ENCODE measurements around the gene EFEMP2.

The EFEMP2 gene

DNA sequence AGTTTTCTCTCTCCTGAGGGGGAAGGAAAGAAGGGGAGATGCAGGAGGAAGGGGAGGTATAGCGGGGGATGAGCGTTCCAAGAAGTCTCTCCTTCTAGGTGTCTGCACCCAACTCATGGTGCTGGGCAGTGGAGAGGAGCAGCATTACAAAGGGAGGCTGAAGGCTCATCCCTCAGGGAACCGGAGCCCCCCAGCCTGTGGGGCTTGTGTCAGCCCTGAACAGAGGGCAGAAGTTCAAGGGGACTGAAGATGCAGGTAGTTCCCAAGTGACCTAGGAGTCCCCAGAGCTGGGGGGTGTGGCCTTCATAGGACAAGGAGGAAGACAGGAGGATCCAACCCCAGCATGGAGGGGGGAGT, 44.5 kb upstream of the EFEMP2 start:
- Histone ChIP-seq H3K4me3 (ENCODE audit: low read depth in 1 of 2, low read length in 2 of 2) (peak overlapping the region in 1 of 2 donors; percentile 94), H3K9ac (ENCODE audit: low read depth in 1 of 2, low read length in 2 of 2) (peak overlapping the region in 1 of 2 donors; percentile 4), H3K4me1 (ENCODE audit: control insufficient read depth in 1 of 2, insufficient read depth in 2 of 2, low read length in 2 of 2) (peaks cover 38 to 48% of the 10 kb centered on the region in 2 donors), H3K27ac (ENCODE audit: low read depth, low read length) (no peak overlapping the region), H3K27me3 (ENCODE audit: control insufficient read depth in 1 of 2, insufficient read depth in 2 of 2, low read length in 2 of 2) (no peaks in the 10 kb centered on the region), H3K36me3 (ENCODE audit: control insufficient read depth in 1 of 2, insufficient read depth in 2 of 2, low read length in 2 of 2) (peaks cover 0 to 3% of the 10 kb centered on the region in 2 donors), H3K9me3 (ENCODE audit: control insufficient read depth in 1 of 2, low read length in 2 of 2) (no peaks in the 10 kb centered on the region)

DNA sequence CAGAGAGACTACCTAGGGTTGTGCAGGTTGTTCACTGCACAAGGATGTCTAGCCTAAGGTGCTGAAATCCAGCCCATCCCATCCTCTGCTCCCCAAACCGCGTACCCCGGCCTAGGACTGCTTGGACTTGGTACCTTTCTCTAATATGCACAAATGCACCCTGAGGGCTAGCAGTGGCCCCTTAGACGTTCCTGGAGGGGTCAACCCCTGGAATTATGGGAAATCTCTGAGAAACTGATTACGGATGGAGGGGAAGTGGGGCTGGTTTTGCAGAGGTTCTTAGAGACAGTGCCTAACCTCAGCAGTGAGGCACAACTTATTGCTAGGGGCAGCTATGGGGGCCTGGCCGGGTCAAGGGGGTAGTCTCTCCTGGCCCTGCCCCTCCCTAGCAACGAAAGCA, 43.8 kb upstream of the EFEMP2 start:
- H3K27me3 ChIP-seq (ENCODE audit: control insufficient read depth in 1 of 2, insufficient read depth in 2 of 2, low read length in 2 of 2) = no peaks in the 10 kb centered on the region
- H3K9ac ChIP-seq (ENCODE audit: low read depth in 1 of 2, low read length in 2 of 2) = peak overlapping the region in 1 of 2 donors; percentile 4
- no peaks in the 10 kb centered on the region for H3K36me3 ChIP-seq (ENCODE audit: control insufficient read depth in 1 of 2, insufficient read depth in 2 of 2, low read length in 2 of 2)
- H3K27ac ChIP-seq (ENCODE audit: low read depth, low read length) = no peak overlapping the region
- H3K4me1 ChIP-seq (ENCODE audit: control insufficient read depth in 1 of 2, insufficient read depth in 2 of 2, low read length in 2 of 2) = peaks cover 42 to 55% of the 10 kb centered on the region in 2 donors
- no peaks in the 10 kb centered on the region for H3K9me3 ChIP-seq (ENCODE audit: control insufficient read depth in 1 of 2, low read length in 2 of 2)
- H3K4me3 ChIP-seq (ENCODE audit: low read depth in 1 of 2, low read length in 2 of 2) = no peak overlapping the region

DNA sequence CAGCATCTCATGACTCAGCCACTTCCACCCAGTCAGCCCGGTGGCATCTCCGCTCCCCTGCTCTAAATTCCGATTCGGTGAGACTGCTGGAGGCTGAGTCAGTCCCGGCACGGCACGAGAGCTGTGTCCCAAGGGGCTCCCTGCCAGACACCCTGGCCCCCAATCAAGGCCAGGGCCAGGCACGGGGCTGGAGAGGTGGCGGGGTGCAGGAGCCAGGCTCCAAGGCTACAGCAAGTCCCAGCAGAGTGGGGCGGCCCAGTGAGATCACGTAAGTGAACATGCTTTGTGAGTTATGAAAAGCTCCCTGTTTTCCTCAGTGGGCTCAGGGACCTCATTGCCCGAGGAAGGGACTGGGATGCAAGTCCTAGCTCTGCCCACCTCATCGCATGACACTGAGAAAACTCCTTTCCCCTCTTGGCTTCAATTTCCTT, 43.2 kb upstream of the EFEMP2 start:
- H3K27ac ChIP-seq (ENCODE audit: low read depth, low read length) = peak overlapping the region; percentile 81
- peak overlapping the region in 1 of 2 donors; percentile 4 for H3K9ac ChIP-seq (ENCODE audit: low read depth in 1 of 2, low read length in 2 of 2)
- H3K9me3 ChIP-seq (ENCODE audit: control insufficient read depth in 1 of 2, low read length in 2 of 2) = no peaks in the 10 kb centered on the region
- no peak overlapping the region for H3K4me3 ChIP-seq (ENCODE audit: low read depth in 1 of 2, low read length in 2 of 2)
- peaks cover 40 to 51% of the 10 kb centered on the region in 2 donors for H3K4me1 ChIP-seq (ENCODE audit: control insufficient read depth in 1 of 2, insufficient read depth in 2 of 2, low read length in 2 of 2)
- no peaks in the 10 kb centered on the region for H3K27me3 ChIP-seq (ENCODE audit: control insufficient read depth in 1 of 2, insufficient read depth in 2 of 2, low read length in 2 of 2)
- no peaks in the 10 kb centered on the region for H3K36me3 ChIP-seq (ENCODE audit: control insufficient read depth in 1 of 2, insufficient read depth in 2 of 2, low read length in 2 of 2)

- Histone ChIP-seq H3K4me1 (ENCODE audit: control insufficient read depth in 1 of 2, insufficient read depth in 2 of 2, low read length in 2 of 2) (peaks cover 34 to 46% of the 10 kb centered on the region in 2 donors), H3K27me3 (ENCODE audit: control insufficient read depth in 1 of 2, insufficient read depth in 2 of 2, low read length in 2 of 2) (no peaks in the 10 kb centered on the region), H3K9me3 (ENCODE audit: control insufficient read depth in 1 of 2, low read length in 2 of 2) (no peaks in the 10 kb centered on the region), H3K27ac (ENCODE audit: low read depth, low read length) (peak overlapping the region; percentile 80), H3K9ac (ENCODE audit: low read depth in 1 of 2, low read length in 2 of 2) (no peak overlapping the region), H3K36me3 (ENCODE audit: control insufficient read depth in 1 of 2, insufficient read depth in 2 of 2, low read length in 2 of 2) (no peaks in the 10 kb centered on the region), H3K4me3 (ENCODE audit: low read depth in 1 of 2, low read length in 2 of 2) (no peak overlapping the region)
Observed at GRCh38 chr11:65915101-65915820, 42.7 kb upstream of the EFEMP2 start.

DNA sequence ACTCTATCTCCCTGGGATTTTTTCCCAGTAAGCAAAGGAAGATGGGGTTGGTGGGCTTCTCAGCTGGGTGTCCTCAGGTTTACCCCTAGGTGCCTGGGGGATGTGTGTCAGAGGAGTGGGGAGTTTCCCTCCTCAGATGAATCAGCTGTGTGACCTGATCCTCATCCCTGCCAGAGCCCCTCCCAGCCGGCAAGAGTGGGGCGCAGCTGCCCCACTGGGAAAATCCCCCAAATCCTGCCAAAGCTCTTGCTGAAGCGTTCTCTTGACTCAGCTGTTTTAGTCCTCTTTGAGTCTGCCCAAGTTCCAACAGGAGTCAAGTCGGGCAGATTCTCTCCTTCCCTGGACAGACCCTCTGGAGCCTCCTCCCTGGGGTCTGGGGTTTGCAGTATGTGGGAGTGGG, 40.2 kb upstream of the EFEMP2 start:
- peaks cover 26 to 41% of the 10 kb centered on the region in 2 donors for H3K4me1 ChIP-seq (ENCODE audit: control insufficient read depth in 1 of 2, insufficient read depth in 2 of 2, low read length in 2 of 2)
- no peak overlapping the region for H3K4me3 ChIP-seq (ENCODE audit: low read depth in 1 of 2, low read length in 2 of 2)
- H3K27ac ChIP-seq (ENCODE audit: low read depth, low read length) = no peak overlapping the region
- no peaks in the 10 kb centered on the region for H3K9me3 ChIP-seq (ENCODE audit: control insufficient read depth in 1 of 2, low read length in 2 of 2)
- no peaks in the 10 kb centered on the region for H3K36me3 ChIP-seq (ENCODE audit: control insufficient read depth in 1 of 2, insufficient read depth in 2 of 2, low read length in 2 of 2)
- H3K9ac ChIP-seq (ENCODE audit: low read depth in 1 of 2, low read length in 2 of 2) = no peak overlapping the region
- no peaks in the 10 kb centered on the region for H3K27me3 ChIP-seq (ENCODE audit: control insufficient read depth in 1 of 2, insufficient read depth in 2 of 2, low read length in 2 of 2)

GRCh38 chr11:65911682-65912568, 39.3 kb upstream of the EFEMP2 start:
- Histone ChIP-seq H3K36me3 (ENCODE audit: control insufficient read depth in 1 of 2, insufficient read depth in 2 of 2, low read length in 2 of 2) (no peaks in the 10 kb centered on the region), H3K9me3 (ENCODE audit: control insufficient read depth in 1 of 2, low read length in 2 of 2) (no peaks in the 10 kb centered on the region), H3K27me3 (ENCODE audit: control insufficient read depth in 1 of 2, insufficient read depth in 2 of 2, low read length in 2 of 2) (no peaks in the 10 kb centered on the region), H3K27ac (ENCODE audit: low read depth, low read length) (no peak overlapping the region), H3K4me1 (ENCODE audit: control insufficient read depth in 1 of 2, insufficient read depth in 2 of 2, low read length in 2 of 2) (peaks cover 18 to 32% of the 10 kb centered on the region in 2 donors), H3K4me3 (ENCODE audit: low read depth in 1 of 2, low read length in 2 of 2) (no peak overlapping the region), H3K9ac (ENCODE audit: low read depth in 1 of 2, low read length in 2 of 2) (no peak overlapping the region)

GRCh38 chr11:65907878-65908277, 35.3 kb upstream of the EFEMP2 start:
- H3K4me1 ChIP-seq (ENCODE audit: control insufficient read depth in 1 of 2, insufficient read depth in 2 of 2, low read length in 2 of 2) = peaks cover 6 to 13% of the 10 kb centered on the region in 2 donors
- H3K27me3 ChIP-seq (ENCODE audit: control insufficient read depth in 1 of 2, insufficient read depth in 2 of 2, low read length in 2 of 2) = no peaks in the 10 kb centered on the region
- H3K27ac ChIP-seq (ENCODE audit: low read depth, low read length) = no peak overlapping the region
- no peak overlapping the region for H3K9ac ChIP-seq (ENCODE audit: low read depth in 1 of 2, low read length in 2 of 2)
- H3K9me3 ChIP-seq (ENCODE audit: control insufficient read depth in 1 of 2, low read length in 2 of 2) = no peaks in the 10 kb centered on the region
- no peaks in the 10 kb centered on the region for H3K36me3 ChIP-seq (ENCODE audit: control insufficient read depth in 1 of 2, insufficient read depth in 2 of 2, low read length in 2 of 2)
- no peak overlapping the region for H3K4me3 ChIP-seq (ENCODE audit: low read depth in 1 of 2, low read length in 2 of 2)

GRCh38 chr11:65906602-65907001, 34.0 kb upstream of the EFEMP2 start:
- Histone ChIP-seq H3K27ac (ENCODE audit: low read depth, low read length) (no peak overlapping the region), H3K36me3 (ENCODE audit: control insufficient read depth in 1 of 2, insufficient read depth in 2 of 2, low read length in 2 of 2) (no peaks in the 10 kb centered on the region), H3K4me3 (ENCODE audit: low read depth in 1 of 2, low read length in 2 of 2) (no peak overlapping the region), H3K4me1 (ENCODE audit: control insufficient read depth in 1 of 2, insufficient read depth in 2 of 2, low read length in 2 of 2) (peaks cover 0 to 6% of the 10 kb centered on the region in 2 donors), H3K9ac (ENCODE audit: low read depth in 1 of 2, low read length in 2 of 2) (no peak overlapping the region), H3K9me3 (ENCODE audit: control insufficient read depth in 1 of 2, low read length in 2 of 2) (no peaks in the 10 kb centered on the region), H3K27me3 (ENCODE audit: control insufficient read depth in 1 of 2, insufficient read depth in 2 of 2, low read length in 2 of 2) (no peaks in the 10 kb centered on the region)

- Histone ChIP-seq H3K27me3 (ENCODE audit: control insufficient read depth in 1 of 2, insufficient read depth in 2 of 2, low read length in 2 of 2) (peaks cover 9 to 11% of the 10 kb centered on the region in 2 donors), H3K9me3 (ENCODE audit: control insufficient read depth in 1 of 2, low read length in 2 of 2) (no peaks in the 10 kb centered on the region), H3K4me3 (ENCODE audit: low read depth in 1 of 2, low read length in 2 of 2) (no peak overlapping the region), H3K36me3 (ENCODE audit: control insufficient read depth in 1 of 2, insufficient read depth in 2 of 2, low read length in 2 of 2) (no peaks in the 10 kb centered on the region), H3K4me1 (ENCODE audit: control insufficient read depth in 1 of 2, insufficient read depth in 2 of 2, low read length in 2 of 2) (peaks cover 4 to 12% of the 10 kb centered on the region in 2 donors), H3K9ac (ENCODE audit: low read depth in 1 of 2, low read length in 2 of 2) (no peak overlapping the region), H3K27ac (ENCODE audit: low read depth, low read length) (no peak overlapping the region)
Observed at GRCh38 chr11:65903715-65904114, 31.1 kb upstream of the EFEMP2 start.

DNA sequence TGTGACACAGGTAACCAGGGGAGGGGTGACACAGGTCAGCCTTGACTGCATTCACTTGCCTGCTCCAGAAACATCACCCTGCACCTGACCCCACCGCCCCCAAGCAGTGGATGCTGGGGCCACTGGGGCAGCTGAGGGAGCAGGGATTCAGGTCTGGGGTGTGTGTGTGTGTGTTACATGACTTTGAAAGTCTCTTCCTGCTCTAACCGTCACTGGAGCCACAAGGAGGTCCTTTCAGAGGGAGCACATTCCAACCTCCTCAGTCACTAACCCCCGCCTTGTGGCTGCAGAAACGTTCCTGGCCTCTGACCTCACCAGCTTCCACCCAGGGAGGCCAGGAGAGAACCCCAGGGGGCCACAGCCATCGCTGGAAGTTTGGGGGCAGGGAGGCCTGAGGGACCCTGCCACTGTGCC, 30.5 kb upstream of the EFEMP2 start:
- no peak overlapping the region for H3K9ac ChIP-seq (ENCODE audit: low read depth in 1 of 2, low read length in 2 of 2)
- peaks cover 9 to 11% of the 10 kb centered on the region in 2 donors for H3K27me3 ChIP-seq (ENCODE audit: control insufficient read depth in 1 of 2, insufficient read depth in 2 of 2, low read length in 2 of 2)
- no peak overlapping the region for H3K4me3 ChIP-seq (ENCODE audit: low read depth in 1 of 2, low read length in 2 of 2)
- no peaks in the 10 kb centered on the region for H3K9me3 ChIP-seq (ENCODE audit: control insufficient read depth in 1 of 2, low read length in 2 of 2)
- H3K4me1 ChIP-seq (ENCODE audit: control insufficient read depth in 1 of 2, insufficient read depth in 2 of 2, low read length in 2 of 2) = peaks cover 5 to 12% of the 10 kb centered on the region in 2 donors
- H3K27ac ChIP-seq (ENCODE audit: low read depth, low read length) = no peak overlapping the region
- H3K36me3 ChIP-seq (ENCODE audit: control insufficient read depth in 1 of 2, insufficient read depth in 2 of 2, low read length in 2 of 2) = no peaks in the 10 kb centered on the region
